ENCODE results near the gene NATD1.

NATD1 gene

GRCh38 chr17:21217346-21217745 lies 35.9 kb downstream of the NATD1 start:
- no peak for DNase-seq

GRCh38 chr17:21215935-21216334 lies 37.3 kb downstream of the NATD1 start:
- no peak for DNase-seq

GRCh38 chr17:21214777-21215541 lies 38.3 kb downstream of the NATD1 start:
- DNase-seq: no peak

GRCh38 chr17:21214015-21214776 lies 39.0 kb downstream of the NATD1 start, which contains the start of gene TMEM11:
TSS of gene TMEM11 (minus strand) at chr17:21214161. CDS start at chr17:21214152, 9 bp downstream.
- DNase-seq: peak; percentile 100

GRCh38 chr17:21213638-21214014 lies 39.6 kb downstream of the NATD1 start:
- DNase-seq: peak; percentile 90

GRCh38 chr17:21212826-21213637 lies 40.2 kb downstream of the NATD1 start:
- DNase-seq: no peak

- DNase-seq: no peak
Observed at GRCh38 chr17:21211825-21212479, 41.3 kb downstream of the NATD1 start.

GRCh38 chr17:21210411-21211076 lies 42.7 kb downstream of the NATD1 start:
- DNase-seq: peak; percentile 20

GRCh38 chr17:21209511-21210175 lies 43.6 kb downstream of the NATD1 start:
- peak; percentile 29 for DNase-seq

- DNase-seq: no peak
Observed at GRCh38 chr17:21208352-21208751, 44.9 kb downstream of the NATD1 start.

- no peak for DNase-seq
Observed at GRCh38 chr17:21204935-21205334, 48.3 kb downstream of the NATD1 start.

- DNase-seq: no peak
Observed at GRCh38 chr17:21202512-21202911, 50.7 kb downstream of the NATD1 start.

- no peak for DNase-seq
Observed at GRCh38 chr17:21201874-21202273, 51.3 kb downstream of the NATD1 start.

GRCh38 chr17:21201298-21201595 lies 52.0 kb downstream of the NATD1 start:
- no peak for DNase-seq

- DNase-seq: no peak
Observed at GRCh38 chr17:21200590-21201297, 52.5 kb downstream of the NATD1 start.

- DNase-seq: no peak
Observed at GRCh38 chr17:21199856-21200255, 53.4 kb downstream of the NATD1 start.

GRCh38 chr17:21199311-21199710 lies 53.9 kb downstream of the NATD1 start:
- DNase-seq: no peak

GRCh38 chr17:21198411-21198810 lies 54.8 kb downstream of the NATD1 start:
- no peak for DNase-seq

- DNase-seq: no peak
Observed at GRCh38 chr17:21196126-21196525, 57.1 kb downstream of the NATD1 start.

- no peak for DNase-seq
Observed at GRCh38 chr17:21194703-21195102, 58.5 kb downstream of the NATD1 start.

GRCh38 chr17:21194226-21194625 lies 59.0 kb downstream of the NATD1 start:
- no peak for DNase-seq

Measured in right kidney (tissue), 1 donor.